Muscle of leg (tissue), 11 donors: ENCODE measurements around the gene TRAPPC4. TPM values are rescaled to one million over a fixed set of nuclear protein-coding genes. Genes with fewer than 3 reads are reported as not detected.
"Not testable (repeated sequence)": the region's sequence is repeated elsewhere in the genome, so short reads cannot be mapped to it uniquely, and the experiment has no call there.

Experiments used
- DNase-seq: peaks from one replicate; pipeline ENCODE4 v3.0.0; 2013
- H3K27ac ChIP-seq: one replicate; pipeline ENCODE4 v1.5.1; 2013; ENCODE audit warnings: mild to moderate bottlenecking, low read length, control low read depth
- H3K27me3 ChIP-seq: one replicate; pipeline ENCODE4 v1.6.1; 2013; ENCODE audit warnings: low read length; ENCODE audit not compliant: control insufficient read depth, insufficient read depth
- H3K36me3 ChIP-seq: one replicate; pipeline ENCODE4 v1.6.1; 2013; ENCODE audit warnings: low read length; ENCODE audit not compliant: control insufficient read depth, insufficient read depth
- H3K4me1 ChIP-seq: one replicate; pipeline ENCODE4 v1.6.1; 2013; ENCODE audit warnings: low read length; ENCODE audit not compliant: control insufficient read depth, insufficient read depth
- H3K4me3 ChIP-seq: one replicate; pipeline ENCODE4 v1.5.1; 2013; ENCODE audit warnings: low read length, control low read depth
- H3K9me3 ChIP-seq: replicated peaks from 2 replicates; pipeline ENCODE4 v1.6.1; 2013; ENCODE audit warnings: low read depth, low read length; ENCODE audit not compliant: control insufficient read depth
- WGBS: methylation state at CpG from one replicate; pipeline ENCODE4 v1.1.5; 2013; ENCODE audit warnings: missing lambda C conversion rate; ENCODE audit not compliant: insufficient coverage; 5-methylcytosine and 5-hydroxymethylcytosine counted together
- polyA plus RNA-seq, 8 donors: library from polyadenylated mRNA; unstranded; fragments of 120-200 nt; gene quantifications; one replicate each; pipeline versions ENCODE4 v1.2.1 to v1.2.3, GENCODE V29; 2013; ENCODE audit warnings: inconsistent platforms in 1 of 8, low replicate concordance in 1 of 8; ENCODE audit not compliant: insufficient read length in 8 of 8, insufficient read depth in 1 of 8
- total RNA-seq: library from RNA; stranded (reverse); fragments of 120-200 nt; gene quantifications from one replicate; pipeline ENCODE4 v1.2.4, GENCODE V29; 2013

TRAPPC4 gene
- total and polyA plus RNA-seq, 9 donors = 41.9 to 56.3 (median 48.5) TPM

GRCh38 chr11:119011476-119012053, 7.0 kb upstream of the TRAPPC4 start:
- peaks cover 76% of the 10 kb centered on the region for H3K36me3 ChIP-seq
- no peaks in the 10 kb centered on the region for H3K9me3 ChIP-seq
- no peak for DNase-seq
- 67% methylated on average over 2 of the region's 6 CpGs for WGBS
- no peak overlapping the region for H3K27ac ChIP-seq
- peaks cover 5% of the 10 kb centered on the region for H3K4me1 ChIP-seq
- H3K4me3 ChIP-seq = no peak overlapping the region
- no peaks in the 10 kb centered on the region for H3K27me3 ChIP-seq

DNA sequence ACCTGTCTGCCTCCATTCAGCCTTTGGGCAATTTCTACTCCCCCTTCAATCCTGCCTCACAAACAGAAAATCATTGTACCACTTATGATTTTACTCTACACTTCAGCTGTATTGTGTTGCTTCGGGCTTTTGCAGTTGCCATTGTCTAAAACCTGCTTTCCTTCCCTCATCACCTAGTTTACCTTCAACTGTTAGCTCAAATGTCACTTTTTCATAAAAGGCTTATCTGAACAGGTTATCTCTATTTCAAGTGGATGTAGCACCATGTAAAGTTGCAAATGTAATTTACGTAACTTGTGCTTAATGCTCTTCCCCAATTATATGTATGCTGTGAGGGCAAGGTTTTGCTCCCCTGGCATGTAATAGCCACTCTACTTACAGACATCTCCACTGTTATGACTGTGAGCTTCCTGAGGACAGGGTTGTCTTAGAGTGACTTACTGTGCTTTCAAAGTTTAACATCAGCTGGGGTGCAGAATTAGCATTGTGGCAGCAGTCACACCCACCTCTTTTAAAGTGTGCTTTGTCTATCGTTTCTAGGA, 5.9 kb upstream of the TRAPPC4 start:
- WGBS = no CpG with 5 or more reads among the region's 3 CpGs
- DNase-seq = no peak
- Histone ChIP-seq H3K4me1 (peaks cover 12% of the 10 kb centered on the region), H3K4me3 (no peak overlapping the region), H3K36me3 (peaks cover 68% of the 10 kb centered on the region), H3K9me3 (no peaks in the 10 kb centered on the region), H3K27me3 (no peaks in the 10 kb centered on the region), H3K27ac (no peak overlapping the region)

DNA sequence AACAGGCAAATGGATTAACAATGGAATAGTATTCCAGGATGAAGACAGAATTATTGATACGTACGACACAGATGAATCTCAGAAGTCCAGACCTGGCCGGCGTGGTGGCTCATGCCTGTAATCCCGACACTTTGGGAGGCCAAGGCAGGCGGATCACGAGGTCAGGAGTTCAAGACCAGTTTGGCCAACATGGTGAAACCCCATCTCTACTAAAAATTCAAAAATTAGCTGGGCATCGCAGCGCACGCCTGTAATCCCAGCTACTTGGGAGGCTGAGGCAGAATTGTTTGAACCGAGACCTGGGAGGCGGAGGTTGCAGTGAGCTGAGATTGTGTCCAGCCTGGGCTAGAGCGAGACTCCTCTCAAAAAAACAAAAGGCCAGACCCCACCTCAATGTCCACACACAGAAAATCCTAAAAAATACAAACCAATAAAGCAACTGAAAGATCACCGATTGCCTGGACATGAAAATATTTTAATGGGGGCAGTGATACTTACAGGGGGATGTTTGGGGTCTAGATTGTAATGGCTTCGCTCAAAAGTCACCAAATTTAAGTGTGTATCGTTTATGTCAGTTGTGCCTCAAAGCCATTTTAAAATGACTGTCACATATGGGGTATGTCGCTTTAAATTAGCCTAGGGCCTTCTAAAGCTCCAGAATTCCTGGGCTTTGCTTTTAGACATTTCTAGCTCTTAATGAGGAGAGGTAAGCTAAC, 4.2 kb upstream of the TRAPPC4 start:
- Histone ChIP-seq H3K36me3 (peaks cover 64% of the 10 kb centered on the region), H3K27me3 (no peaks in the 10 kb centered on the region), H3K27ac (no peak overlapping the region), H3K9me3 (no peaks in the 10 kb centered on the region), H3K4me3 (no peak overlapping the region), H3K4me1 (peaks cover 12% of the 10 kb centered on the region)
- 90% methylated on average over 12 of the region's 17 CpGs for WGBS
- DNase-seq = no peak

DNA sequence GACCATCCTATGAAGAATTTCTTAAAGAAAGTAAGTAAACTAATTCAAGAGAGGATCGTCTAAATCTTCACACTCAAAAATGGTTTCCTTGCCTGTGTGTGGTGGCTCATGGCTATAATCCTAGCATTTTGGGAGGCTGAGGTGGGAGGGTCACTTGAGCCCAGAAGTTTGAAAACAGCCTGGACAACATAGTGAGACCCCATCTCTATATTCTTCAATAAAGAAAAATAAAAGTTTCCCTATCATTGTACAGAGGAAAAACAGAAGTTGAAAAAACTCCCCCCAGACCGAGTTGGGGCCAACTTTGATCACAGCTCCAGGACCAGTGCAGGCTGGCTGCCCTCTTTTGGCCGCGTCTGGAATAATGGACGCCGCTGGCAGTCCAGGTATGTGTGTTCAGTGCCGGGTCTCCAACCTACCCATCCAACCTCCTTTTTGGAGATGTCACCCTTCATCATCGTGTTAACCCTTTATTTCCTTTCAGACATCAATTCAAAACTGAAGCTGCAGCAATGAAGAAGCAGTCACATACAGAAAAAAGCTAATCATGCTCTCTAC, 3.4 kb upstream of the TRAPPC4 start:
- Histone ChIP-seq H3K4me3 (no peak overlapping the region), H3K27me3 (no peaks in the 10 kb centered on the region), H3K9me3 (no peaks in the 10 kb centered on the region), H3K4me1 (peaks cover 18% of the 10 kb centered on the region), H3K36me3 (peaks cover 60% of the 10 kb centered on the region), H3K27ac (no peak overlapping the region)
- WGBS = 62% methylated on average over 7 of the region's 8 CpGs
- DNase-seq = no peak

DNA sequence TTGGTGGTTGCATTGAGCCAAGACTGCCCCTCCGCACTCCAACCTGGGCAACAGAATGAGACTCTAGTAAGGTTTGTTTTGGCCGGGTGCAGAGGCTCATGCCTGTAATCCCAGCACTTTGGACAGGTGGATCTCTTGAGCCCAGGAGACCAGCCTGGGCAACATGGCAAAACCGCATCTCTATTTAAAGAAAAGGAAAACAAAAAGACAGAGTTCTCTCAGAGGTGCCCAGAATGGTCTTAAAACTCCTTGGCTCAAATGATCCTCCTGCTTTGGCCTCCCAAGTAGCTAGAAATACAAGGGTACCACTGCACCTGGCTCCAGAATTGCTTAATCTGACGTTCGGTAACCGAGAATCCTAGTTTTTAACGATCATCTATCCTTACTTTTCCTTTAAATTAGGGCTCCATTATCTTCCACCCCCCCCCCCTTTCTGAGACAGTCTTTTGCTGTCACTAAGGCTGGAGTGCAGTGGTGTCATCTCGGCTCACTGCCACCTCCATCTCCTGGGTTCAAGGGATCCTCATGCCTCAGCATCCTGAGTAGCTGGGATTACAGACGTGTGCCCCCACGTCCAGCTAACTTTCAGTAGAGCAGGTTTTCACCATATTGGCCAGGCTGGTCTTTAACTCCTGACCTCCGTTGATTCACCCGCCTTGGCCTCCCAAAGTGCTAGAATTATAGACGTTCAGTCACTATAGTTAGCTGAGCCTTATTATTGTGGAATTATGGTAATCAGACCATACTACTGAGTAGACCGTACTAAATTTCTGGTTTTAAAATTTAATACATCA, 2.2 kb upstream of the TRAPPC4 start:
- Histone ChIP-seq H3K36me3 (peaks cover 58% of the 10 kb centered on the region), H3K27me3 (no peaks in the 10 kb centered on the region), H3K4me1 (peaks cover 18% of the 10 kb centered on the region), H3K4me3 (no peak overlapping the region), H3K9me3 (no peaks in the 10 kb centered on the region), H3K27ac (no peak overlapping the region)
- no peak for DNase-seq
- WGBS = 58% methylated on average over 10 of the region's 14 CpGs

DNA sequence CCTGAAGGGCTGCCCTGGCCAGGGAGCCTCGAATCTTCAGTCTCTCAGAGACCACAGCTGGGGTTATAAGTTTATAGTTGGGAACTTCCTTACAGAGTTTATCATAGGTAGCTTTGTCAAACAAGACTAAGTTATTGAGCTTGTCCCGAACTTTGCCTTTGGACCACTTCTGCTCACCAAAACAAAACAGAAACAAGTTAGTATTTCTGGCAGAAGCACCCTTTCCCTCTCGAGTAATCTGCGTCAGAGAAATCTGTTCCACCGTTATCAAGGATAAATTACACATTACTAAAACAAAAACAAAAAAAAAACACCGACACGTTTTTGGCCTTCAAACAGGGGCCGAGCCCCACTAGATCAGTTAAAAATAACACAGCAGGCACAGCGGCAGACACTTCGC, 1.2 kb upstream of the TRAPPC4 start:
- peaks cover 18% of the 10 kb centered on the region for H3K4me1 ChIP-seq
- not testable (repeated sequence) for DNase-seq, H3K27me3 ChIP-seq, H3K9me3 ChIP-seq
- peaks cover 58% of the 10 kb centered on the region for H3K36me3 ChIP-seq
- WGBS = 0% methylated on average over 4 of the region's 10 CpGs
- peak overlapping the region; percentile 98 for H3K27ac ChIP-seq
- peak overlapping the region; percentile 90 for H3K4me3 ChIP-seq

- H3K4me1 ChIP-seq = peaks cover 18% of the 10 kb centered on the region
- no peak for DNase-seq
- H3K36me3 ChIP-seq = peaks cover 61% of the 10 kb centered on the region
- no peaks in the 10 kb centered on the region for H3K9me3 ChIP-seq
- H3K4me3 ChIP-seq = no peak overlapping the region
- H3K27ac ChIP-seq = no peak overlapping the region
- no peaks in the 10 kb centered on the region for H3K27me3 ChIP-seq
- 75% methylated on average over 1 of the region's 2 CpGs for WGBS
These were observed 1.4 kb downstream of the TRAPPC4 start for GRCh38 chr11:119019996-119020395.

GRCh38 chr11:119021631-119022030, 3.1 kb downstream of the TRAPPC4 start:
- H3K4me3 ChIP-seq = no peak overlapping the region
- 98% methylated on average over 4 of the region's 5 CpGs for WGBS
- H3K36me3 ChIP-seq = peaks cover 59% of the 10 kb centered on the region
- no peak for DNase-seq
- no peaks in the 10 kb centered on the region for H3K27me3 ChIP-seq
- H3K27ac ChIP-seq = no peak overlapping the region
- peaks cover 13% of the 10 kb centered on the region for H3K4me1 ChIP-seq
- H3K9me3 ChIP-seq = no peaks in the 10 kb centered on the region

DNA sequence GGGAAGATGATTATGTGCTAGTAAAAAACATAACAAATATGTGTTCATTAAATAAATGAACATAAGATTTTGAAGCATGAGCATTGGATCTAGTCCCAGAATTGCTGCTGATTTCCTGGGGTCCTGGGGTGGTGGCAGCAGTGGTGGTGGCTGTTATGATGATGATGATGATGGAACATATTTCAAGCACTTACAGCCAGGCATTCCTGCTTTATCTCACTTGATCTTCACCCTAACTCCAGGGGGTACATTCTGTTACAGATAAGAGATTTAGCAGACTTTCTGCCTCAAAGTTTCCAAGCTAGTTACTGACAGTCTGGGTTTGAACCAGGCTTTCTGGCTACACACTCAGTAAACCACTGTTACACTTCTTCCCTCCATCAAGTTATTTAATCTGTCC, 5.2 kb downstream of the TRAPPC4 start:
- no peak for DNase-seq
- H3K4me3 ChIP-seq = no peak overlapping the region
- H3K9me3 ChIP-seq = no peaks in the 10 kb centered on the region
- H3K4me1 ChIP-seq = peaks cover 19% of the 10 kb centered on the region
- peaks cover 76% of the 10 kb centered on the region for H3K36me3 ChIP-seq
- H3K27ac ChIP-seq = no peak overlapping the region
- H3K27me3 ChIP-seq = no peaks in the 10 kb centered on the region
